ENCODE results near the gene EWSR1.

The EWSR1 gene

GRCh38 chr22:29327089-29327764, 59.2 kb downstream of the EWSR1 start:
- Histone ChIP-seq H4K20me1 (ENCODE audit: insufficient read depth) (no peaks in the 10 kb centered on the region), H3K27ac (no peak overlapping the region), H3K4me3 (IDR thresholded peaks at IDR 0.05; ENCODE audit: insufficient read depth, low read depth, low read length) (no peak overlapping the region), H3K9ac (no peak overlapping the region), H3K79me2 (ENCODE audit: insufficient read depth, low read depth) (no peaks in the 10 kb centered on the region), H3K4me1 (ENCODE audit: low read depth, poor library complexity, severe bottlenecking) (no peaks in the 10 kb centered on the region), H2AFZ (ENCODE audit: low read depth) (no peak overlapping the region), H3K4me2 (no peak overlapping the region), H3K27me3 (ENCODE audit: insufficient read depth, low read depth) (no peaks in the 10 kb centered on the region), H3K36me3 (ENCODE audit: insufficient read depth) (no peaks in the 10 kb centered on the region)
- no peak for TF ChIP-seq CTCF (conservative IDR thresholded peaks at IDR 0.05; ENCODE audit: low read depth, low read length)

- no peak overlapping the region for H3K4me3 ChIP-seq (IDR thresholded peaks at IDR 0.05; ENCODE audit: insufficient read depth, low read depth, low read length)
- H2AFZ ChIP-seq (ENCODE audit: low read depth): no peak overlapping the region
- no peaks in the 10 kb centered on the region for H3K79me2 ChIP-seq (ENCODE audit: insufficient read depth, low read depth)
- no peaks in the 10 kb centered on the region for H4K20me1 ChIP-seq (ENCODE audit: insufficient read depth)
- H3K27ac ChIP-seq: no peak overlapping the region
- H3K36me3 ChIP-seq (ENCODE audit: insufficient read depth): no peaks in the 10 kb centered on the region
- no peak overlapping the region for H3K9ac ChIP-seq
- TF ChIP-seq CTCF (conservative IDR thresholded peaks at IDR 0.05; ENCODE audit: low read depth, low read length): no peak
- no peak overlapping the region for H3K4me2 ChIP-seq
- H3K27me3 ChIP-seq (ENCODE audit: insufficient read depth, low read depth): no peaks in the 10 kb centered on the region
- no peaks in the 10 kb centered on the region for H3K4me1 ChIP-seq (ENCODE audit: low read depth, poor library complexity, severe bottlenecking)
Observed at GRCh38 chr22:29328055-29328454, 60.0 kb downstream of the EWSR1 start.

GRCh38 chr22:29328566-29329500, 60.8 kb downstream of the EWSR1 start:
- TF ChIP-seq CTCF (conservative IDR thresholded peaks at IDR 0.05; ENCODE audit: low read depth, low read length): no peak
- no peak overlapping the region for H3K9ac ChIP-seq
- H4K20me1 ChIP-seq (ENCODE audit: insufficient read depth): no peaks in the 10 kb centered on the region
- no peak overlapping the region for H3K4me2 ChIP-seq
- no peaks in the 10 kb centered on the region for H3K36me3 ChIP-seq (ENCODE audit: insufficient read depth)
- H3K4me3 ChIP-seq (IDR thresholded peaks at IDR 0.05; ENCODE audit: insufficient read depth, low read depth, low read length): no peak overlapping the region
- no peaks in the 10 kb centered on the region for H3K4me1 ChIP-seq (ENCODE audit: low read depth, poor library complexity, severe bottlenecking)
- H3K27me3 ChIP-seq (ENCODE audit: insufficient read depth, low read depth): no peaks in the 10 kb centered on the region
- no peaks in the 10 kb centered on the region for H3K79me2 ChIP-seq (ENCODE audit: insufficient read depth, low read depth)
- H3K27ac ChIP-seq: no peak overlapping the region
- no peak overlapping the region for H2AFZ ChIP-seq (ENCODE audit: low read depth)

- H3K4me1 ChIP-seq (ENCODE audit: low read depth, poor library complexity, severe bottlenecking): no peaks in the 10 kb centered on the region
- H4K20me1 ChIP-seq (ENCODE audit: insufficient read depth): no peaks in the 10 kb centered on the region
- no peaks in the 10 kb centered on the region for H3K27me3 ChIP-seq (ENCODE audit: insufficient read depth, low read depth)
- H2AFZ ChIP-seq (ENCODE audit: low read depth): no peak overlapping the region
- no peak for TF ChIP-seq CTCF (conservative IDR thresholded peaks at IDR 0.05; ENCODE audit: low read depth, low read length)
- H3K4me2 ChIP-seq: no peak overlapping the region
- no peak overlapping the region for H3K9ac ChIP-seq
- H3K27ac ChIP-seq: no peak overlapping the region
- no peaks in the 10 kb centered on the region for H3K36me3 ChIP-seq (ENCODE audit: insufficient read depth)
- no peak overlapping the region for H3K4me3 ChIP-seq (IDR thresholded peaks at IDR 0.05; ENCODE audit: insufficient read depth, low read depth, low read length)
- no peaks in the 10 kb centered on the region for H3K79me2 ChIP-seq (ENCODE audit: insufficient read depth, low read depth)
Observed at GRCh38 chr22:29329581-29329980, 61.5 kb downstream of the EWSR1 start.

Measured in KMS-11 (cell line).